SK-N-SH (cell line): ENCODE results near the gene CACNA1D. TPM values are rescaled to one million over a fixed set of nuclear protein-coding genes. Genes with fewer than 3 reads are reported as not detected.

ENCODE experiments used
- CTCF ChIA-PET: fragments of 300-600, 350-600 bp; formaldehyde crosslinking; extraction: SDS; loops from one replicate; lab custom pipeline; 2021; lab: Yijun Ruan, JAX
- POLR2A ChIA-PET: fragments of 350-600 bp; sonication (Branson Sonifier 250); formaldehyde crosslinking; extraction: SDS; loops from one replicate; lab custom pipeline; 2020; ENCODE audit warnings: antibody characterized with exemption, inconsistent platforms; lab: Yijun Ruan, JAX
- DNase-seq: peaks from one replicate; pipeline ENCODE4 v3.0.0; 2012
- H2AFZ ChIP-seq: fragments of 200-600 bp; sonication (generic); 2 replicates; pipeline ENCODE4 v1.8.1; 2016; ENCODE audit warnings: antibody characterized with exemption, mild to moderate bottlenecking, low read depth
- H3F3A ChIP-seq: fragments of 200-600 bp; sonication (generic); replicated peaks from 2 replicates; pipeline ENCODE3; 2016; ENCODE audit warnings: antibody characterized with exemption, mild to moderate bottlenecking; ENCODE audit not compliant: insufficient read depth
- H3K27ac ChIP-seq, 2 experiments: fragments of 200-500 bp in 1 of 2; fragments of 200-600 bp in 1 of 2; sonication (Bioruptor generic) in 1 of 2; sonication (generic), shearing (Covaris generic) in 1 of 2; 2 replicates each; pipeline versions ENCODE4 v1.5.1 to v1.6.1; 2014 to 2016; ENCODE audit warnings: low read depth in 2 of 2, inconsistent platforms in 1 of 2, low read length in 1 of 2, mild to moderate bottlenecking in 1 of 2, mixed read lengths in 1 of 2
- H3K27me3 ChIP-seq: fragments of 200-600 bp; sonication (generic), shearing (Covaris generic); 2 replicates; pipeline ENCODE4 v1.6.1; 2016; ENCODE audit warnings: mixed run types; ENCODE audit not compliant: insufficient read depth
- H3K36me3 ChIP-seq, 2 experiments: fragments of 200-500 bp in 1 of 2; fragments of 200-600 bp in 1 of 2; sonication (Bioruptor generic) in 1 of 2; sonication (generic) in 1 of 2; replicated peaks in 1 of 2; 2 replicates each; pipeline versions ENCODE3 to v1.5.1; 2014 to 2016; ENCODE audit warnings: low read length in 1 of 2, mild to moderate bottlenecking in 1 of 2; ENCODE audit not compliant: insufficient read depth in 2 of 2, control insufficient read depth in 1 of 2
- H3K4me1 ChIP-seq, 2 experiments: fragments of 200-500 bp in 1 of 2; fragments of 200-600 bp in 1 of 2; sonication (Bioruptor generic) in 1 of 2; sonication (generic), shearing (Covaris generic) in 1 of 2; 2 replicates each; pipeline versions ENCODE4 v1.5.1 to v1.6.1; 2014 to 2016; ENCODE audit warnings: low read depth in 1 of 2, low read length in 1 of 2, mixed run types in 1 of 2; ENCODE audit not compliant: insufficient read depth in 2 of 2, control insufficient read depth in 1 of 2
- H3K4me2 ChIP-seq: fragments of 200-600 bp; sonication (generic), shearing (Covaris generic); 2 replicates; pipeline ENCODE4 v1.6.1; 2017; ENCODE audit warnings: mixed run types
- H3K4me3 ChIP-seq, 2 experiments: fragments of 200-500 bp in 1 of 2; fragments of 200-600 bp in 1 of 2; sonication (Bioruptor generic) in 1 of 2; sonication (generic), shearing (Covaris generic) in 1 of 2; 2 replicates each; pipeline versions ENCODE4 v1.5.1 to v1.8.1; 2014 to 2016; ENCODE audit warnings: low read depth in 2 of 2, inconsistent platforms in 1 of 2, low read length in 1 of 2, mild to moderate bottlenecking in 1 of 2, mixed read lengths in 1 of 2, moderate library complexity in 1 of 2
- H3K79me2 ChIP-seq: fragments of 200-600 bp; sonication (generic); 2 replicates; pipeline ENCODE4 v1.8.1; 2017; ENCODE audit warnings: mild to moderate bottlenecking; ENCODE audit not compliant: insufficient read depth
- H3K9ac ChIP-seq: fragments of 200-600 bp; sonication (generic); 2 replicates; pipeline ENCODE4 v1.6.1; 2017; ENCODE audit warnings: mixed run types
- H3K9me2 ChIP-seq: fragments of 200-600 bp; sonication (generic); 2 replicates; pipeline ENCODE4 v1.6.1; 2017; ENCODE audit warnings: mixed run types
- H3K9me3 ChIP-seq: fragments of 200-600 bp; sonication (generic); 2 replicates; pipeline ENCODE4 v1.6.1; 2017; ENCODE audit warnings: mixed run types, mild to moderate bottlenecking, moderate library complexity
- H4K20me1 ChIP-seq: fragments of 200-600 bp; sonication (generic); 2 replicates; pipeline ENCODE4 v1.6.1; 2017; ENCODE audit warnings: mild to moderate bottlenecking, mixed run types; ENCODE audit not compliant: insufficient read depth
- CHD2 ChIP-seq: fragments of 150-350 bp; IDR thresholded peaks from 2 replicates; pipeline ENCODE4 v1.6.1; 2018; ENCODE audit warnings: low read length; ENCODE audit not compliant: partially characterized antibody
- CTCF ChIP-seq: fragments of 200-600 bp; sonication (generic); IDR thresholded peaks from 2 replicates; pipeline ENCODE4 v1.6.1; 2017; ENCODE audit warnings: antibody characterized with exemption, mild to moderate bottlenecking, moderate library complexity
- EP300 ChIP-seq, 2 experiments: IDR thresholded peaks; 2 replicates each; pipeline versions ENCODE4 v1.4.0 to v1.6.1; 2012; ENCODE audit warnings: borderline replicate concordance in 1 of 2, low read depth in 1 of 2, low read length in 1 of 2
- FOSL2 ChIP-seq: IDR thresholded peaks from 2 replicates; pipeline ENCODE4 v1.4.0; 2012; ENCODE audit warnings: low read depth, mild to moderate bottlenecking, moderate library complexity, borderline replicate concordance
- FOXJ3 ChIP-seq: sonication (generic); formaldehyde crosslinking; IDR thresholded peaks from 2 replicates; pipeline ENCODE4 v1.5.1; 2020; ENCODE audit warnings: mild to moderate bottlenecking, missing genetic modification reagents
- FOXM1 ChIP-seq: IDR thresholded peaks from 2 replicates; pipeline ENCODE4 v1.4.0; 2012; ENCODE audit warnings: low read depth, mild to moderate bottlenecking
- MEF2A ChIP-seq: IDR thresholded peaks from 2 replicates; pipeline ENCODE4 v1.4.0; 2012; ENCODE audit warnings: low read depth, borderline replicate concordance
- NFIC ChIP-seq: IDR thresholded peaks from 2 replicates; pipeline ENCODE4 v1.4.0; 2012; ENCODE audit warnings: borderline replicate concordance
- NRF1 ChIP-seq: IDR thresholded peaks from 2 replicates; pipeline ENCODE4 v1.6.1; 2012; ENCODE audit warnings: low read depth, mild to moderate bottlenecking, low read length
- POLR2AphosphoS5 ChIP-seq: IDR thresholded peaks from 2 replicates; pipeline ENCODE4 v1.6.1; 2012; ENCODE audit warnings: low read depth, low read length
- RAD21 ChIP-seq: IDR thresholded peaks from 2 replicates; pipeline ENCODE4 v1.6.1; 2012; ENCODE audit warnings: mild to moderate bottlenecking, low read length
- RCOR1 ChIP-seq: fragments of 150-350 bp; IDR thresholded peaks from 2 replicates; pipeline ENCODE4 v1.6.1; 2017; ENCODE audit warnings: antibody characterized with exemption, low read length
- RXRA ChIP-seq: IDR thresholded peaks from 2 replicates; pipeline ENCODE4 v1.4.0; 2012; ENCODE audit warnings: low read depth, mild to moderate bottlenecking, borderline replicate concordance
- TCF12 ChIP-seq: IDR thresholded peaks from 2 replicates; pipeline ENCODE4 v1.4.0; 2012
- TEAD4 ChIP-seq: IDR thresholded peaks from 2 replicates; pipeline ENCODE4 v1.4.0; 2012; ENCODE audit warnings: mild to moderate bottlenecking, borderline replicate concordance; ENCODE audit not compliant: insufficient read depth
- YY1 ChIP-seq: IDR thresholded peaks from 2 replicates; pipeline ENCODE4 v1.4.0; 2012; ENCODE audit warnings: low read depth, mild to moderate bottlenecking
- WGBS: methylation state at CpG from one replicate; pipeline ENCODE4 v1.1.6; 2017; ENCODE audit warnings: low lambda C conversion rate; 5-methylcytosine and 5-hydroxymethylcytosine counted together
- polyA plus RNA-seq, 3 experiments: library from polyadenylated mRNA; depleted of rRNA; stranded (reverse); fragments of >200 nt; gene quantifications; 2 replicates each; pipeline ENCODE4 v1.2.3, GENCODE V29; 2012
- TF ChIP-seq, protein P1 (sequence below): IDR thresholded peaks from 2 replicates; pipeline ENCODE4 v1.4.0; 2012; ENCODE audit warnings: low read depth, borderline replicate concordance

Gene CACNA1D
- polyA plus RNA-seq, 1 of the 3 experiments (the other 2 are of a cell fraction) = 0.12 TPM

GRCh38 chr3:53700441-53700840, 206.0 kb downstream of the CACNA1D start:
- H2AFZ ChIP-seq = no peak overlapping the region
- CTCF ChIA-PET = interaction anchor here (1.5 to 4.7 kb wide), 2 partner anchors 10 kb away, joined by 5 to 29 read pairs; no protein-coding TSS in a partner anchor
- no peaks in the 10 kb centered on the region for H3K36me3 ChIP-seq
- no peak overlapping the region for H3K27ac ChIP-seq
- H4K20me1 ChIP-seq = no peaks in the 10 kb centered on the region
- POLR2A ChIA-PET = no interaction called here
- H3K27me3 ChIP-seq = no peaks in the 10 kb centered on the region
- H3K9ac ChIP-seq = no peak overlapping the region
- H3F3A ChIP-seq = no peaks in the 10 kb centered on the region
- peaks cover 0 to under 1% of the 10 kb centered on the region in 2 experiments; a peak in 1 of 4 replicates for H3K4me1 ChIP-seq
- no peaks in the 10 kb centered on the region for H3K9me2 ChIP-seq
- DNase-seq = no peak
- no peaks in the 10 kb centered on the region for H3K9me3 ChIP-seq
- H3K4me2 ChIP-seq = no peak overlapping the region
- 26% methylated on average over 3 of the region's 4 CpGs for WGBS
- TF ChIP-seq NFIC = no peak
- no peak for TF ChIP-seq NRF1
- TF ChIP-seq YY1 = no peak
- TF ChIP-seq POLR2AphosphoS5 = no peak
- no peak for TF ChIP-seq TCF12
- TF ChIP-seq RXRA = no peak
- TF ChIP-seq MEF2A = no peak
- TF ChIP-seq CTCF = no peak
- no peak for TF ChIP-seq FOSL2
- no peak for TF ChIP-seq TEAD4
- TF ChIP-seq EP300 (IDR thresholded peaks at IDR 0.05; ENCODE audit: borderline replicate concordance in 1 of 2, low read depth in 1 of 2, low read length in 1 of 2) = no peak
- no peak for TF ChIP-seq FOXJ3 (CRISPR knock-in tag)
- no peak for TF ChIP-seq RAD21
- TF ChIP-seq RCOR1 = no peak
- H3K4me3 ChIP-seq = no peak overlapping the region
- H3K79me2 ChIP-seq = no peaks in the 10 kb centered on the region

DNA sequence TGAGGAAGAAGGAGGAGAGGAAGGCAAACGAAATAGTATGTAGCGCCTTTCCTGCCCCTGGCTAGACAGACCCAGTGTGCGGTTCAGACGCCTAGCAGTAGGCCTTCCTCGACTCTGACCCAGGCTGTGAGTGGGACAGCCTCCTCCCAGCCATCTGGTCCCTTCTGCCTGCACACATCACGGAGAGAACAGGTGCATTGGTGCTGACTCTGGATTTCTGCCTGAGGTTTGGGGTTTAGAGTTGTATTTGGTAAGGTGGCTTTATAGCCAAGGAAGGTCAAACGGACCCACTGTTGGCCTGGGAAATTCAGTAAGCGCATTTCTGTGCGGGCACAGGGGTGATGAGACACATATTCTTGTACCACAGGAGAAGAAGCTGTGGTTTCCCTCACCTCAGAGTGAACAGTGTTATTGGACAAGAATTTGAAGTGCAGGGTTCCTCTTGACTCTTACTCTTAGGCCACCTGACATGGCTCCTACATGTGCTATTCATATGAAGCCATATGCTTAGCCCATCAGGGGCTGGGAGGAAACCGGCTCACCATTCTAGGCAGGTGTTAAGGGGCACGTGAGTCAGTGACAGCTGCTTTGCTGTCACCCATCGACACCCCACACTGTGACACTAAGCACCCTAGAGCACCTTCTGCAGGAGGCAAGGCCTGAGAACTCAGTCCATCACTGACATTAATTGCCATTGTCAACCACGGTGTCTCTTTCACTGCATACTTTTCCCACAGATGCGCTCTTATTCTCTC, 208.5 kb downstream of the CACNA1D start:
- POLR2A ChIA-PET = no interaction called here
- Histone ChIP-seq H3K79me2 (no peaks in the 10 kb centered on the region), H3K9me2 (no peaks in the 10 kb centered on the region), H3K4me1 (peaks cover 0 to 20% of the 10 kb centered on the region in 2 experiments; a peak in 1 of 4 replicates), H3K9ac (no peak overlapping the region), H3K9me3 (no peaks in the 10 kb centered on the region), H2AFZ (no peak overlapping the region), H3K36me3 (no peaks in the 10 kb centered on the region), H3K4me2 (no peak overlapping the region), H4K20me1 (no peaks in the 10 kb centered on the region), H3K27me3 (no peaks in the 10 kb centered on the region; the same call in 1 of the 2 replicates), H3K27ac (no peak overlapping the region), H3K4me3 (no peak overlapping the region), H3F3A (no peaks in the 10 kb centered on the region)
- CTCF ChIA-PET = interaction anchor here (1.7 kb wide), 1 partner anchor 13 kb away, joined by 4 read pairs; no protein-coding TSS in a partner anchor
- no peak for DNase-seq
- TF ChIP-seq FOXJ3 (CRISPR knock-in tag) (no peak), CHD2 (no peak), EP300 (IDR thresholded peaks at IDR 0.05; ENCODE audit: borderline replicate concordance in 1 of 2, low read depth in 1 of 2, low read length in 1 of 2) (no peak), RAD21 (no peak), FOXM1 (no peak)
- TF ChIP-seq, protein P1, sequence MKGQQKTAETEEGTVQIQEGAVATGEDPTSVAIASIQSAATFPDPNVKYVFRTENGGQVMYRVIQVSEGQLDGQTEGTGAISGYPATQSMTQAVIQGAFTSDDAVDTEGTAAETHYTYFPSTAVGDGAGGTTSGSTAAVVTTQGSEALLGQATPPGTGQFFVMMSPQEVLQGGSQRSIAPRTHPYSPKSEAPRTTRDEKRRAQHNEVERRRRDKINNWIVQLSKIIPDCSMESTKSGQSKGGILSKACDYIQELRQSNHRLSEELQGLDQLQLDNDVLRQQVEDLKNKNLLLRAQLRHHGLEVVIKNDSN = no peak
- WGBS = 56% methylated on average over 11 of the region's 14 CpGs
